Ovary (tissue), 3 donors: ENCODE measurements around the gene EEF2.
"Not testable (repeated sequence)": the region's sequence is repeated elsewhere in the genome, so short reads cannot be mapped to it uniquely, and the experiment has no call there.

Experiments
- CTCF ChIP-seq, 3 donors: fragments of 450-650 bp in 2 of 3; fragments of 200-600 bp in 1 of 3; IDR thresholded peaks; one replicate each; pipeline versions ENCODE4 v1.5.1 to v1.8.0; 2016 to 2022; ENCODE audit warnings: antibody characterized with exemption in 3 of 3, mild to moderate bottlenecking in 1 of 3
- POLR2A ChIP-seq: fragments of 450-650 bp; IDR thresholded peaks from one replicate; pipeline ENCODE4 v1.6.1; 2017; ENCODE audit warnings: antibody characterized with exemption, mild to moderate bottlenecking, moderate library complexity
- donor health status: DM: no; HTN: no; CAD: no.

- not testable (repeated sequence) for TF ChIP-seq CTCF (IDR thresholded peaks at IDR 0.05); POLR2A
These were observed 32.4 kb downstream of the EEF2 start for GRCh38 chr19:3952755-3953276.
